SJSA1 (cell line): Measurements from ENCODE around the gene DNAJC18. TPM values are rescaled to one million over a fixed set of nuclear protein-coding genes. Genes with fewer than 3 reads are reported as not detected.
A peak's percentile ranks its signal among the peaks of the same experiment; 100 is the strongest.
"Not testable (repeated sequence)": the region's sequence is repeated elsewhere in the genome, so short reads cannot be mapped to it uniquely, and the experiment has no call there.

Experiments used
- DNase-seq, 2 experiments: peaks; one replicate each; pipeline ENCODE4 v3.0.0-alpha.2; 2015 to 2020; ENCODE audit warnings: low spot score in 2 of 2, low read depth in 1 of 2
- H3K27ac ChIP-seq: fragments of 250-450 bp; sonication (Bioruptor Pico); 2 replicates; pipeline ENCODE4 v1.5.1; 2020; ENCODE audit warnings: mild to moderate bottlenecking, moderate library complexity
- H3K27me3 ChIP-seq: fragments of 250-450 bp; sonication (Bioruptor Pico); replicated peaks from 2 replicates; pipeline ENCODE4 v1.5.1; 2020; ENCODE audit warnings: mild to moderate bottlenecking, moderate library complexity
- H3K36me3 ChIP-seq: fragments of 250-450 bp; sonication (Bioruptor Pico); 2 replicates; pipeline ENCODE4 v1.5.1; 2020; ENCODE audit warnings: mild to moderate bottlenecking
- H3K4me1 ChIP-seq: fragments of 250-450 bp; sonication (Bioruptor Pico); replicated peaks from 2 replicates; pipeline ENCODE4 v1.6.1; 2021; ENCODE audit warnings: mild to moderate bottlenecking
- H3K4me3 ChIP-seq: fragments of 250-450 bp; sonication (Bioruptor Pico); 2 replicates; pipeline ENCODE4 v1.5.1; 2020; ENCODE audit warnings: mild to moderate bottlenecking
- H3K9me3 ChIP-seq: fragments of 250-450 bp; sonication (Bioruptor Pico); replicated peaks from 2 replicates; pipeline ENCODE4 v1.5.1; 2020; ENCODE audit warnings: mild to moderate bottlenecking
- total RNA-seq: library from RNA; depleted of rRNA; stranded (reverse); fragments of >200 nt; shearing (Covaris generic); gene quantifications from 2 replicates; pipeline ENCODE4 v1.2.3, GENCODE V29; 2014

DNAJC18 gene
- total RNA-seq, 1 experiment from 2014 or later, result 12.1 TPM

GRCh38 chr5:139410993-139411828, 28.1 kb downstream of the DNAJC18 start:
- Histone ChIP-seq H3K36me3 (no peaks in the 10 kb centered on the region; the same call in none of the 2 replicates), H3K4me1 (no peaks in the 10 kb centered on the region; the same call in 1 of the 2 replicates), H3K9me3 (no peaks in the 10 kb centered on the region), H3K27me3 (no peaks in the 10 kb centered on the region), H3K4me3 (no peak overlapping the region), H3K27ac (no peak overlapping the region)
- no peak for DNase-seq

GRCh38 chr5:139410121-139410992, 29.0 kb downstream of the DNAJC18 start:
- no peak overlapping the region for H3K27ac ChIP-seq
- H3K4me1 ChIP-seq, result no peaks in the 10 kb centered on the region
- H3K9me3 ChIP-seq, result no peaks in the 10 kb centered on the region
- DNase-seq, result no peak
- no peaks in the 10 kb centered on the region for H3K27me3 ChIP-seq
- no peaks in the 10 kb centered on the region; the same call in none of the 2 replicates for H3K36me3 ChIP-seq
- H3K4me3 ChIP-seq, result no peak overlapping the region

GRCh38 chr5:139409116-139409515, 30.2 kb downstream of the DNAJC18 start:
- not testable (repeated sequence) for H3K9me3 ChIP-seq, H3K27me3 ChIP-seq, H3K4me3 ChIP-seq, H3K36me3 ChIP-seq, DNase-seq, H3K27ac ChIP-seq, H3K4me1 ChIP-seq

GRCh38 chr5:139408191-139408590, 31.1 kb downstream of the DNAJC18 start:
- no peaks in the 10 kb centered on the region; the same call in 1 of the 2 replicates for H3K36me3 ChIP-seq
- H3K4me1 ChIP-seq, result peaks cover 7% of the 10 kb centered on the region
- DNase-seq, result no peak
- no peak overlapping the region for H3K27ac ChIP-seq
- H3K4me3 ChIP-seq, result no peak overlapping the region
- no peaks in the 10 kb centered on the region for H3K9me3 ChIP-seq
- H3K27me3 ChIP-seq, result no peaks in the 10 kb centered on the region

GRCh38 chr5:139407517-139407916, 31.8 kb downstream of the DNAJC18 start:
- Histone ChIP-seq H3K27me3 (no peaks in the 10 kb centered on the region), H3K4me1 (peaks cover 9% of the 10 kb centered on the region), H3K4me3 (no peak overlapping the region), H3K36me3 (no peaks in the 10 kb centered on the region), H3K27ac (no peak overlapping the region), H3K9me3 (no peaks in the 10 kb centered on the region)
- DNase-seq, result no peak

- Histone ChIP-seq H3K4me1 (peaks cover 9% of the 10 kb centered on the region), H3K36me3 (no peaks in the 10 kb centered on the region), H3K9me3 (no peaks in the 10 kb centered on the region), H3K4me3 (no peak overlapping the region), H3K27me3 (no peaks in the 10 kb centered on the region), H3K27ac (no peak overlapping the region)
- DNase-seq, result no peak
Observed at GRCh38 chr5:139406963-139407362, 32.4 kb downstream of the DNAJC18 start.

GRCh38 chr5:139404484-139404840, 34.9 kb downstream of the DNAJC18 start:
- H3K9me3 ChIP-seq, result no peaks in the 10 kb centered on the region
- peak overlapping the region; percentile 43 for H3K4me3 ChIP-seq
- no peaks in the 10 kb centered on the region for H3K36me3 ChIP-seq
- peak overlapping the region; percentile 50 for H3K27ac ChIP-seq
- H3K4me1 ChIP-seq, result peaks cover 9% of the 10 kb centered on the region
- no peak for DNase-seq
- H3K27me3 ChIP-seq, result no peaks in the 10 kb centered on the region

- Histone ChIP-seq H3K27ac (peak within 1 kb of the TSS; percentile 50), H3K27me3 (no peaks in the 10 kb centered on the region), H3K4me1 (peaks cover 9% of the 10 kb centered on the region), H3K9me3 (no peaks in the 10 kb centered on the region), H3K36me3 (no peaks in the 10 kb centered on the region), H3K4me3 (peak within 1 kb of the TSS; percentile 43)
- peak; percentile 99 for DNase-seq
Observed at GRCh38 chr5:139403787-139404483, 35.4 kb downstream of the DNAJC18 start, which contains the start of gene SPATA24. TSS of gene SPATA24 (minus strand) at chr5:139404089. CDS start at chr5:139404060, 29 bp downstream.

- peak overlapping the region; percentile 43 for H3K4me3 ChIP-seq
- H3K36me3 ChIP-seq, result no peaks in the 10 kb centered on the region
- DNase-seq, result no peak
- H3K4me1 ChIP-seq, result peaks cover 9% of the 10 kb centered on the region
- H3K27ac ChIP-seq, result peak overlapping the region; percentile 50
- no peaks in the 10 kb centered on the region for H3K27me3 ChIP-seq
- no peaks in the 10 kb centered on the region for H3K9me3 ChIP-seq
Observed at GRCh38 chr5:139403418-139403786, 35.9 kb downstream of the DNAJC18 start.

- H3K27ac ChIP-seq, result no peak overlapping the region
- no peaks in the 10 kb centered on the region for H3K36me3 ChIP-seq
- H3K4me1 ChIP-seq, result peaks cover 9% of the 10 kb centered on the region
- DNase-seq, result peak; percentile 27 to 58
- no peaks in the 10 kb centered on the region for H3K9me3 ChIP-seq
- no peak overlapping the region for H3K4me3 ChIP-seq
- H3K27me3 ChIP-seq, result no peaks in the 10 kb centered on the region
Observed at GRCh38 chr5:139402561-139403158, 36.7 kb downstream of the DNAJC18 start.

- DNase-seq, result no peak
- Histone ChIP-seq H3K27ac (no peak overlapping the region), H3K36me3 (no peaks in the 10 kb centered on the region), H3K9me3 (no peaks in the 10 kb centered on the region), H3K4me3 (no peak overlapping the region), H3K27me3 (no peaks in the 10 kb centered on the region), H3K4me1 (peaks cover 9% of the 10 kb centered on the region)
Observed at GRCh38 chr5:139401546-139401945, 37.8 kb downstream of the DNAJC18 start.

- Histone ChIP-seq H3K27ac (no peak overlapping the region), H3K36me3 (no peaks in the 10 kb centered on the region), H3K27me3 (0 out of 2 replicates have a peak, but pooled peaks cover 1% of the 10 kb centered on the region), H3K4me1 (peaks cover 9% of the 10 kb centered on the region), H3K4me3 (no peak overlapping the region), H3K9me3 (no peaks in the 10 kb centered on the region)
- DNase-seq, result no peak
Observed at GRCh38 chr5:139399501-139400121, 39.7 kb downstream of the DNAJC18 start.

GRCh38 chr5:139397921-139398320, 41.4 kb downstream of the DNAJC18 start:
- DNase-seq, result no peak
- Histone ChIP-seq H3K4me3 (no peak overlapping the region), H3K27ac (no peak overlapping the region), H3K4me1 (peaks cover 16% of the 10 kb centered on the region), H3K27me3 (peaks cover 14% of the 10 kb centered on the region), H3K36me3 (no peaks in the 10 kb centered on the region), H3K9me3 (peaks cover 7% of the 10 kb centered on the region)
